HepG2 (cell line): ENCODE results near the gene FNIP2. TPM values are rescaled to one million over a fixed set of nuclear protein-coding genes. Genes with fewer than 3 reads are reported as not detected.

Experiments
- ATAC-seq: fragments of 200-7000 bp; cut with Tn5 transposase; 3 replicates; pipeline ENCODE4 v1.9.1; 2020; ENCODE audit warnings: mild to moderate bottlenecking, moderate library complexity
- BruUV-seq: library from RNA; stranded (reverse); fragments of 400-500 nt; replicated peaks from 2 replicates; lab custom pipeline; 2021; lab: Mats Ljungman, UMichigan
- CTCF ChIA-PET: fragments of 300-600 bp; formaldehyde crosslinking; extraction: SDS; loops from one replicate; lab custom pipeline; 2021; ENCODE audit warnings: low total read pairs, inconsistent platforms, low intra/inter-chr PET ratio; lab: Yijun Ruan, JAX
- POLR2A ChIA-PET: fragments of 350-600 bp; sonication (Branson Sonifier 250); formaldehyde crosslinking; loops from one replicate; lab custom pipeline; 2020; ENCODE audit warnings: antibody characterized with exemption, inconsistent platforms; lab: Yijun Ruan, JAX
- DNase-seq: peaks from one replicate; pipeline ENCODE4 v3.0.0-alpha.2; 2015; ENCODE audit warnings: low spot score
- FAIRE-seq: peaks from 3 replicates; lab custom pipeline; 2011; peaks lifted over from hg19 to GRCh38; lab: Jason Lieb, UNC
- H2AFZ ChIP-seq: one replicate; pipeline ENCODE4 v1.6.1; 2011; ENCODE audit warnings: low read length, inconsistent platforms
- H3K27ac ChIP-seq: fragments of 300-600 bp; 3 replicates; pipeline ENCODE4 v1.8.0; 2011; ENCODE audit warnings: mixed run types, mild to moderate bottlenecking, mixed read lengths, low read length, inconsistent platforms; ENCODE audit not compliant: insufficient read depth; ENCODE audit errors: extremely low read length
- H3K27me3 ChIP-seq, 2 experiments: fragments of 200-600 bp in 1 of 2; 2 replicates in 1 of 2; 3 replicates in 1 of 2; pipeline versions ENCODE4 v1.6.0 to v1.8.0; 2011; ENCODE audit warnings: low read length in 2 of 2, mild to moderate bottlenecking in 2 of 2, moderate library complexity in 2 of 2, inconsistent platforms in 1 of 2; ENCODE audit not compliant: insufficient read depth in 2 of 2, control insufficient read depth in 1 of 2
- H3K36me3 ChIP-seq, 2 experiments: fragments of 200-600 bp in 1 of 2; replicated peaks in 1 of 2; 2 replicates in 1 of 2; 3 replicates in 1 of 2; pipeline versions ENCODE4 v1.5.1 to v1.8.0; 2011; ENCODE audit warnings: low read length in 2 of 2, inconsistent platforms in 1 of 2; ENCODE audit not compliant: insufficient read depth in 2 of 2, control insufficient read depth in 1 of 2
- H3K4me1 ChIP-seq: 2 replicates; pipeline ENCODE4 v1.5.1; 2012; ENCODE audit warnings: low read length, inconsistent platforms; ENCODE audit not compliant: insufficient read depth
- H3K4me2 ChIP-seq: 2 replicates; pipeline ENCODE4 v1.6.0; 2011; ENCODE audit warnings: low read depth, low read length, inconsistent platforms
- H3K4me3 ChIP-seq, 3 experiments: fragments of 200-600 bp in 1 of 3; sonication (generic), shearing (Covaris generic) in 1 of 3; replicated peaks in 1 of 3; 2 replicates each; pipeline ENCODE4 v1.5.1; 2011 to 2016; ENCODE audit warnings: low read length in 3 of 3, inconsistent platforms in 2 of 3, low read depth in 2 of 3, mild to moderate bottlenecking in 2 of 3, control low read depth in 1 of 3, mixed read lengths in 1 of 3; ENCODE audit not compliant: insufficient read depth in 1 of 3
- H3K79me2 ChIP-seq: one replicate; pipeline ENCODE4 v1.6.1; 2011; ENCODE audit warnings: low read length, inconsistent platforms; ENCODE audit not compliant: insufficient read depth
- H3K9ac ChIP-seq: 2 replicates; pipeline ENCODE4 v1.6.0; 2011; ENCODE audit warnings: mild to moderate bottlenecking, low read depth, low read length, inconsistent platforms; ENCODE audit not compliant: insufficient read depth
- H3K9me3 ChIP-seq: 2 replicates; pipeline ENCODE4 v1.5.1; 2012; ENCODE audit warnings: mild to moderate bottlenecking, low read length
- H4K20me1 ChIP-seq: 2 replicates; pipeline ENCODE4 v1.6.0; 2011; ENCODE audit warnings: inconsistent platforms, mild to moderate bottlenecking, low read length, moderate library complexity; ENCODE audit not compliant: insufficient read depth
- ADNP ChIP-seq: sonication (generic); formaldehyde crosslinking; IDR thresholded peaks from 2 replicates; pipeline ENCODE4 v1.4.0; 2020; ENCODE audit warnings: missing genetic modification reagents
- ATAD3A ChIP-seq: sonication (generic); formaldehyde crosslinking; IDR thresholded peaks from 2 replicates; pipeline ENCODE4 v1.4.0; 2020; ENCODE audit warnings: missing genetic modification reagents
- BATF2 ChIP-seq: sonication (generic); formaldehyde crosslinking; IDR thresholded peaks from 2 replicates; pipeline ENCODE4 v1.8.0; 2022; ENCODE audit warnings: mild to moderate bottlenecking, missing genetic modification reagents, moderate library complexity
- FOXM1 ChIP-seq: sonication (generic); formaldehyde crosslinking; IDR thresholded peaks from 2 replicates; pipeline ENCODE4 v1.5.0; 2020; ENCODE audit warnings: missing genetic modification reagents
- HNRNPH1 ChIP-seq: fragments of 200-400 bp; formaldehyde crosslinking; optimal IDR thresholded peaks from 2 replicates; pipeline ENCODE3; 2017; ENCODE audit warnings: mild to moderate bottlenecking, low read depth, low read length
- KLF12 ChIP-seq: sonication (generic); formaldehyde crosslinking; IDR thresholded peaks from 2 replicates; pipeline ENCODE4 v1.4.0; 2020; ENCODE audit warnings: missing genetic modification reagents, borderline replicate concordance
- KLF15 ChIP-seq: sonication (generic); formaldehyde crosslinking; IDR thresholded peaks from 2 replicates; pipeline ENCODE4 v1.8.1; 2023; ENCODE audit warnings: borderline replicate concordance, mild to moderate bottlenecking, inconsistent platforms, missing genetic modification reagents, mixed read lengths
- MTA1 ChIP-seq: sonication (generic); formaldehyde crosslinking; IDR thresholded peaks from 2 replicates; pipeline ENCODE4 v1.4.0; 2020; ENCODE audit warnings: missing genetic modification reagents, mild to moderate bottlenecking, borderline replicate concordance
- NFKBIZ ChIP-seq: IDR thresholded peaks from 2 replicates; pipeline ENCODE4 v1.6.1; 2018; ENCODE audit warnings: missing genetic modification reagents, missing compliant biosample characterization
- NR0B2 ChIP-seq: sonication (generic); formaldehyde crosslinking; IDR thresholded peaks from 2 replicates; pipeline ENCODE4 v1.4.0; 2020; ENCODE audit warnings: mild to moderate bottlenecking, missing genetic modification reagents
- SMC3 ChIP-seq: IDR thresholded peaks from 2 replicates; pipeline ENCODE4 v1.6.1; 2011; ENCODE audit warnings: low read length, improper control_type of control experiment
- SNAI1 ChIP-seq: sonication (generic); formaldehyde crosslinking; IDR thresholded peaks from 2 replicates; pipeline ENCODE4 v1.5.0; 2020; ENCODE audit warnings: mild to moderate bottlenecking, missing genetic modification reagents, borderline replicate concordance
- TERF1 ChIP-seq: sonication (generic); formaldehyde crosslinking; IDR thresholded peaks from 2 replicates; pipeline ENCODE4 v1.8.0; 2022; ENCODE audit warnings: mild to moderate bottlenecking, missing genetic modification reagents, moderate library complexity
- TIGD3 ChIP-seq: sonication (generic); formaldehyde crosslinking; IDR thresholded peaks from 2 replicates; pipeline ENCODE4 v1.5.1; 2020; ENCODE audit warnings: mild to moderate bottlenecking, missing genetic modification reagents, borderline replicate concordance
- TMF1 ChIP-seq: sonication (generic); formaldehyde crosslinking; IDR thresholded peaks from 2 replicates; pipeline ENCODE4 v1.8.1; 2022; ENCODE audit warnings: low read depth, missing genetic modification reagents
- ZFP36 ChIP-seq: fragments of 150-350 bp; IDR thresholded peaks from 2 replicates; pipeline ENCODE4 v1.6.1; 2018; ENCODE audit warnings: borderline replicate concordance, low read length, low read depth; ENCODE audit not compliant: partially characterized antibody
- ZNF101 ChIP-seq: sonication (generic); formaldehyde crosslinking; IDR thresholded peaks from 2 replicates; pipeline ENCODE4 v1.4.0; 2020; ENCODE audit warnings: mild to moderate bottlenecking, low read depth, missing genetic modification reagents, borderline replicate concordance
- ZNF264 ChIP-seq: sonication (generic); formaldehyde crosslinking; IDR thresholded peaks from 2 replicates; pipeline ENCODE4 v1.4.0; 2020; ENCODE audit warnings: missing genetic modification reagents
- ZNF460 ChIP-seq: sonication (generic); formaldehyde crosslinking; IDR thresholded peaks from 2 replicates; pipeline ENCODE4 v1.5.1; 2020; ENCODE audit warnings: missing genetic modification reagents, mild to moderate bottlenecking, borderline replicate concordance
- ZNF510 ChIP-seq: sonication (generic); formaldehyde crosslinking; IDR thresholded peaks from 2 replicates; pipeline ENCODE4 v1.4.0; 2020; ENCODE audit warnings: low read depth, mild to moderate bottlenecking, missing genetic modification reagents
- ZNF550 ChIP-seq: sonication (generic); formaldehyde crosslinking; IDR thresholded peaks from 2 replicates; pipeline ENCODE4 v1.4.0; 2020; ENCODE audit warnings: mild to moderate bottlenecking, missing genetic modification reagents, borderline replicate concordance
- ZNF564 ChIP-seq: sonication (generic); formaldehyde crosslinking; IDR thresholded peaks from 2 replicates; pipeline ENCODE4 v1.8.1; 2023; ENCODE audit warnings: mild to moderate bottlenecking, missing genetic modification reagents
- ZNF75D ChIP-seq: sonication (generic); formaldehyde crosslinking; IDR thresholded peaks from 2 replicates; pipeline ENCODE4 v1.8.1; 2023; ENCODE audit warnings: missing genetic modification reagents, mild to moderate bottlenecking, borderline replicate concordance
- WGBS: methylation state at CpG from one replicate; pipeline ENCODE4 v1.1.6; 2017; ENCODE audit warnings: low lambda C conversion rate; 5-methylcytosine and 5-hydroxymethylcytosine counted together
- in situ Hi-C: cut with HindIII; loops from 2 replicates; pipeline ENCODE4 v1.10.0; 2017; ENCODE audit warnings: low pct_unique_long_range_greater_than_20kb; ENCODE audit not compliant: extremely low pct_ligation_motif_present
- intact Hi-C: fragments of 100-400 bp; cut with micrococcal nuclease; formaldehyde crosslinking; loops from one replicate; pipeline ENCODE4 v1.10.0; 2022; ENCODE audit not compliant: unreplicated experiment
- polyA plus RNA-seq, 8 experiments: library from polyadenylated mRNA; depleted of rRNA in 3 of 8; stranded (reverse) in 7 of 8; unstranded in 1 of 8; fragments of >200 nt; fragmentation: Illumina TruSeq in 4 of 8; extraction: Trizol in 4 of 8; gene quantifications; 2 replicates each; pipeline versions ENCODE4 v1.2.1 to v1.2.3, GENCODE V29; 2011 to 2016; ENCODE audit warnings: low read depth in 4 of 8, missing spikeins in 1 of 8, mixed read lengths in 1 of 8; ENCODE audit not compliant: insufficient read depth in 1 of 8
- total RNA-seq, 5 experiments: library from RNA; depleted of rRNA; stranded (reverse); fragments of >200 nt; fragmentation: Illumina TruSeq; extraction: Trizol; gene quantifications; 2 replicates each; pipeline ENCODE4 v1.2.3, GENCODE V29; 2016; ENCODE audit warnings: low read depth in 1 of 5

The FNIP2 gene
- total and polyA plus RNA-seq, 2 of the 13 experiments (the other 11 are each of a cell fraction or from before 2014, with no cell fraction given) = 15.5 to 21.0 TPM

GRCh38 chr4:158783785-158784184, 15.0 kb downstream of the FNIP2 start (continued):
- no peak for TF ChIP-seq BATF2 (CRISPR knock-in tag)
- no peak for TF ChIP-seq TMF1 (CRISPR knock-in tag)
- no peak for TF ChIP-seq HNRNPH1
- TF ChIP-seq ZNF101 (CRISPR knock-in tag) = no peak
- TF ChIP-seq ZNF460 (CRISPR knock-in tag) = no peak
- TF ChIP-seq ZFP36 = no peak

- Histone ChIP-seq H4K20me1 (no peaks in the 10 kb centered on the region; the same call in 1 of the 2 replicates), H3K27me3 (no peaks in the 10 kb centered on the region), H3K27ac (no peak overlapping the region), H3K4me2 (no peak overlapping the region), H3K9me3 (no peaks in the 10 kb centered on the region), H2AFZ (no peak overlapping the region), H3K4me1 (peaks cover 74% of the 10 kb centered on the region), H3K79me2 (peaks cover 87% of the 10 kb centered on the region), H3K36me3 (no peaks in the 10 kb centered on the region; a peak in 1 of 5 replicates), H3K4me3 (no peak overlapping the region), H3K9ac (no peak overlapping the region)
- no peak for FAIRE-seq
- ATAC-seq = no peak
- in situ Hi-C loops (no loop called here), intact Hi-C loops (loop anchor here (2.0 kb wide), 1 partner anchor 27 kb away; no protein-coding TSS in a partner anchor)
- no peak for DNase-seq
- WGBS = 69% methylated on average over 1 of the region's 1 CpG
- ChIA-PET POLR2A (no interaction called here), CTCF (no interaction called here)
- BruUV-seq = no TSS peak
- TF ChIP-seq SMC3 (no peak), ZNF564 (no peak), ATAD3A (no peak), KLF15 (CRISPR knock-in tag) (no peak), ZNF75D (CRISPR knock-in tag) (no peak), NR0B2 (no peak), ZNF510 (CRISPR knock-in tag) (no peak), KLF12 (CRISPR knock-in tag) (no peak), FOXM1 (CRISPR knock-in tag) (no peak), TERF1 (CRISPR knock-in tag) (no peak), SNAI1 (CRISPR knock-in tag) (no peak), ZNF264 (CRISPR knock-in tag) (no peak), MTA1 (no peak), NFKBIZ (CRISPR knock-in tag) (no peak), ADNP (CRISPR knock-in tag) (no peak), ZNF550 (CRISPR knock-in tag) (no peak), TIGD3 (CRISPR knock-in tag) (no peak)
Measured at GRCh38 chr4:158785718-158786117, 16.9 kb downstream of the FNIP2 start.
